NCI-H2029 treated with DMSO at 0.1 percent for 48 hours (cell line): ENCODE results near the gene GZMB.
"Not testable (repeated sequence)": the region's sequence is repeated elsewhere in the genome, so short reads cannot be mapped to it uniquely, and the experiment has no call there.

ENCODE experiments used
- DNase-seq: peaks from one replicate; lab custom pipeline; 2025; lab: John Stamatoyannopoulos, UW

GZMB gene

DNA sequence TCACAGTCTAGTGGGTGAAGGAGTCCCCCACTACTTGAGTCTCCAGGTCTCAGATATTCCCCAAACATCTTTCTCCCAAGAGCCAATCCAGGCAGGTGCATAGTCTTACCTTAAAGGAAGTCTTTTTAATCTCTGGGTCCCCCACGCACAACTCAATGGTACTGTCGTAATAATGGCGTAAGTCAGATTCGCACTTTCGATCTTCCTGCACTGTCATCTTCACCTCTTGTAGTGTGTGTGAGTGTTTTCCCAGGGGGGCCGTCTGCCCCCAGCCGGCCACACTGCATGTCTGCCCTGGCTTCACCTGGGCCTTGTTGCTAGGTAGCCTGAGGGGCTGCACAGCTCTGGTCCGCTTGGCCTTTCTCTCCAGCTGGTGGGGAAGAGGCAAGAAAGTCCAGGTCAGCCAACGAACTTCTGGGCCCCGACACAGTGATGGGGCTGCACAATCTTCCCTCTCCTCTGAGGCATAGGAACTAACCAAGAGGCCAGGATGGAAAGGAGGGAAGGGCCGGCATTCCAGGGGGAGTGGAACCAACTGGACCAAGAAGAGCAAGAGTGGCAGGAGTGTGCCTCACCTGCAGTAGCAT, 2.1 kb downstream of the GZMB start:
- no peak for DNase-seq

- peak; percentile 90 for DNase-seq
Measured at GRCh38 chr14:24630872-24631477, 3.0 kb downstream of the GZMB start.

- DNase-seq: no peak
Measured at GRCh38 chr14:24630087-24630871, 3.7 kb downstream of the GZMB start.

DNA sequence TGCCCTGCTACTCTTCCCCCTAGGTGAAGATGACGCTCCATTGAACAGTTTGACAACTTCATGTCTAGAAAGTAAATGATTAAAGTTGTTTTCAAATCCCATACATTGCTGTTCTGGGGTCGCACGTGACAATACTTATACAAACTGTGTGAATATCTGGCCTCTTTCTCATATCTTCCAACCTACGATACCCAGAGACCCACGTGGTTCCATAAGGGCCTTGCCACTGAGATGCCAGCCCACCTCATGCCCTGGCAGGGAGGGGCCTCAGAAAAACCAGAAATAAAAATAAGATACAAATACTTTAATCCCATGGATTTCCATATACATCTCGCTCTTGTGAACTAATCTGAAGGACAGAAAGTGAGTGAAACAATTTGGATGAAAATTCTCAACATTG, 4.5 kb downstream of the GZMB start:
- no peak for DNase-seq

DNA sequence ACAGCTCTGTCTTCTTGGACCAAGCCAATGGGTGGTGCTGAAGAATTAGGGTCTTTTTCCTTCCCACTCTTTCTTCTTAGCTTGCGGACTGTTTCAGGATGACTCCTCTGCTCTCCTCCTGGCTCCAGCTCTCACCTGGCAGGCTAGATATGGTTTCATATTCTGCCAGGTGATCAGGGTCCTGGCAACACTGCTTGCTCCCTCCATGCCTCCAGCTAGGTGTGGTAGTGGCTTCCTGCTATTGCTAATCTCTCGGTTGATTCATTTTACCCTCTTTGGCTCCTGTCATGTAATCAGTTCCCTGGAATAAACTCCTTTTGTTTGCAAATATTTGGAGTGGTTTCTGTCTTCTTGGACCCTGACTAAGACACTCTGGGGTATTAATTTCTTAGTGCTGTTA, 20.2 kb downstream of the GZMB start:
- no peak for DNase-seq

- DNase-seq: peak; percentile 6
Measured at GRCh38 chr14:24613241-24613640, 20.7 kb downstream of the GZMB start.

- peak; percentile 62 for DNase-seq
Measured at GRCh38 chr14:24612196-24612595, 21.8 kb downstream of the GZMB start.

- no peak for DNase-seq
Measured at GRCh38 chr14:24609655-24610344, 24.2 kb downstream of the GZMB start, which contains the start of gene GZMH. Gene GZMH (minus strand): TSS chr14:24609685. CDS start chr14:24609613, 72 bp downstream.

GRCh38 chr14:24607635-24608514, 26.1 kb downstream of the GZMB start:
- DNase-seq: no peak

GRCh38 chr14:24607081-24607480, 26.9 kb downstream of the GZMB start:
- DNase-seq: no peak

- no peak for DNase-seq
Measured at GRCh38 chr14:24606297-24606696, 27.7 kb downstream of the GZMB start.

GRCh38 chr14:24605435-24606190, 28.4 kb downstream of the GZMB start:
- DNase-seq: peak; percentile 33

- no peak for DNase-seq
Measured at GRCh38 chr14:24597403-24597802, 36.6 kb downstream of the GZMB start.

DNA sequence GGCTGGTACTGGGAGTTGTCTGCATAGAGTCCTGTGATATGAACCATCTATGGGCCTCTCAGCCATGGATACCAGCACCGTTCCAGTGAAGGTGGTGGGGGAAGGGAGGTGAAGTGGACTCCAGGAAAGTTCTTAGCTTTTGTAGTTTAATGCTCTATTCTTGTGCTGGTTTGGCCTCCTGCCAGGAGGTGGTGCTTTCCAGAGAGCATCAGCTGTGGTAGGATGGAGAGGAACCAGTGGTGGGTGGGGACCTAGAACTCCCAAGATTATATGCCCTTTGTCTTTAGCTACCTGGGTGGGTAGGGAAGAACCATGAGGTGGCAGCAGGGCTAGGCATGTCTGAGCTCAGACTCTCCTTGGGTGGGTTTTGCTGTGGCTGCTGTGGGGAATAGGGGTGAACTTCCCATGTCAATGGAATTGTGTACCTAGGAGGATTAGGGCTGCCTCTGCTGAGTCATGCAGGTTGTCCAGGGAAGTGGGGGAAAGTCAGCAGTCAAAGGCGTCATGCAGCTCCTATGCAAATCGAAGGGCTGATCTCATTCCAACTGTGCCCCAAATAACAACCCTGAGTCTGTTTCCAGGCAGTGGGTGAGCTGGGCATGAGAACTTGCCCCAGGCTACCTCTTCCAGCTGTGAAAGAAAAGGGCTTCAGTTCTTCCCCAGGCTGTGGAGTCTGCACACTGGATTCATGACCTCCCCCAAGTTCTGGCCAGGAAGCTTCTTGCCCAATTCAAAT, 38.7 kb downstream of the GZMB start:
- DNase-seq: no peak

DNA sequence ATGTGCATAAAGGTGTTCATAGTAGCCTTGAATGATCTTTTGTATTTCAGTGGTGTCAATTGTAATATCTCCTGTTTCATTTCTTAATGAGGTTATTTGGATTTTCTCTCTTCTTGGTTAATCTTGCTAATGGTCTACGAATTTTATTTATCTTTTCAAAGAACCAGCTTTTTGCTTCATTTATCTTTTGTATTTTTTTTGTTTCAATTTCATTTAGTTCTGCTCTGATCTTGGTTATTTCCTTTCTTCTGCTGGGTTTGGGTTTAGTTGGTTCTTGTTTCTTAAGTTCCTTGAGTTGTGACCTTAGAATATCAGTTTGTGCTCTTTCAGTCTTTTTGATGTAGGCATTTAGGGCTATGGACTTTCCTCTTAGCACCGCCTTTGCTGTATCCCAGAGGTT, 43.0 kb downstream of the GZMB start:
- not testable (repeated sequence) for DNase-seq

GRCh38 chr14:24584402-24584801, 49.6 kb downstream of the GZMB start:
- not testable (repeated sequence) for DNase-seq
